Vagina (tissue), 2 donors: ENCODE data around the gene RASA3.

Experiments used
- CTCF ChIP-seq, 3 experiments: fragments of 450-650 bp in 2 of 3; fragments of 200-600 bp in 1 of 3; sonication (generic) in 1 of 3; IDR thresholded peaks; one replicate each; pipeline ENCODE4 v1.5.1; 2017 to 2019; ENCODE audit warnings: antibody characterized with exemption in 3 of 3, mild to moderate bottlenecking in 2 of 3, moderate library complexity in 2 of 3
- POLR2A ChIP-seq, 2 donors: fragments of 450-650 bp; IDR thresholded peaks; one replicate each; pipeline ENCODE4 v1.6.1; 2017; ENCODE audit warnings: antibody characterized with exemption in 2 of 2, mild to moderate bottlenecking in 2 of 2, moderate library complexity in 2 of 2

GRCh38 chr13:114102131-114102520 is 30.3 kb downstream of the RASA3 start:
- no peak for TF ChIP-seq CTCF (IDR thresholded peaks at IDR 0.05)
- no peak for TF ChIP-seq POLR2A (IDR thresholded peaks at IDR 0.05)
